CD14-positive monocyte (primary cell): Measurements from ENCODE around the gene SPIRE1. TPM values are rescaled to one million over a fixed set of nuclear protein-coding genes. Genes with fewer than 3 reads are reported as not detected.
"Not testable (repeated sequence)": the region's sequence is repeated elsewhere in the genome, so short reads cannot be mapped to it uniquely, and the experiment has no call there.

Experiments used
- DNase-seq, 3 donors: peaks; one replicate each; pipeline ENCODE4 v3.0.0-alpha.2; 2011 to 2022
- H2AFZ ChIP-seq: 2 replicates; pipeline ENCODE4 v1.6.0; 2012; ENCODE audit warnings: mild to moderate bottlenecking, low read depth, low read length, inconsistent platforms; ENCODE audit not compliant: insufficient read depth, poor library complexity, severe bottlenecking
- H3K27ac ChIP-seq, 2 donors: 1 replicate in 1 of 2; 2 replicates in 1 of 2; pipeline ENCODE4 v1.5.1; 2012 to 2013; ENCODE audit warnings: low read length in 2 of 2, control low read depth in 1 of 2, inconsistent platforms in 1 of 2, low read depth in 1 of 2, mild to moderate bottlenecking in 1 of 2
- H3K27me3 ChIP-seq, 2 donors: one replicate each; pipeline versions ENCODE4 v1.6.0 to v1.6.1; 2011 to 2013; ENCODE audit warnings: low read length in 2 of 2; ENCODE audit not compliant: control insufficient read depth in 2 of 2, insufficient read depth in 2 of 2
- H3K36me3 ChIP-seq, 2 donors: replicated peaks in 1 of 2; 1 replicate in 1 of 2; 2 replicates in 1 of 2; pipeline versions ENCODE4 v1.5.1 to v1.6.1; 2012 to 2013; ENCODE audit warnings: low read length in 2 of 2, control low read depth in 1 of 2, inconsistent platforms in 1 of 2, mild to moderate bottlenecking in 1 of 2; ENCODE audit not compliant: insufficient read depth in 2 of 2, control insufficient read depth in 1 of 2
- H3K4me1 ChIP-seq, 2 donors: 1 replicate in 1 of 2; 2 replicates in 1 of 2; pipeline versions ENCODE4 v1.5.1 to v1.6.1; 2012 to 2013; ENCODE audit warnings: low read length in 2 of 2, control low read depth in 1 of 2, inconsistent platforms in 1 of 2, mild to moderate bottlenecking in 1 of 2, moderate library complexity in 1 of 2; ENCODE audit not compliant: insufficient read depth in 2 of 2, control insufficient read depth in 1 of 2
- H3K4me2 ChIP-seq: replicated peaks from 2 replicates; pipeline ENCODE3; 2012; ENCODE audit warnings: low read length, moderate library complexity, mild to moderate bottlenecking; ENCODE audit not compliant: poor library complexity, severe bottlenecking; ENCODE audit errors: extremely low read depth
- H3K4me3 ChIP-seq, 3 experiments: fragments of 200-600 bp in 1 of 3; sonication (generic) in 1 of 3; replicated peaks in 1 of 3; 1 replicate in 2 of 3; 2 replicates in 1 of 3; pipeline ENCODE4 v1.5.1; 2011 to 2013; ENCODE audit warnings: low read length in 3 of 3, mild to moderate bottlenecking in 3 of 3, control low read depth in 2 of 3, low read depth in 2 of 3, inconsistent platforms in 1 of 3, moderate library complexity in 1 of 3
- H3K79me2 ChIP-seq: 2 replicates; pipeline ENCODE4 v1.6.0; 2012; ENCODE audit warnings: mild to moderate bottlenecking, control low read depth, inconsistent platforms, low read length, moderate library complexity; ENCODE audit not compliant: insufficient read depth
- H3K9ac ChIP-seq: 2 replicates; pipeline ENCODE4 v1.6.0; 2017; ENCODE audit warnings: low read length, mild to moderate bottlenecking; ENCODE audit not compliant: insufficient read depth, poor library complexity, severe bottlenecking
- H3K9me3 ChIP-seq, 2 donors: replicated peaks in 1 of 2; 1 replicate in 1 of 2; 2 replicates in 1 of 2; pipeline versions ENCODE4 v1.5.1 to v1.6.1; 2012 to 2013; ENCODE audit warnings: low read length in 2 of 2, control low read depth in 1 of 2; ENCODE audit not compliant: control insufficient read depth in 1 of 2, insufficient read depth in 1 of 2
- H4K20me1 ChIP-seq: 2 replicates; pipeline ENCODE4 v1.6.0; 2012; ENCODE audit warnings: mild to moderate bottlenecking, low read length, control low read depth, moderate library complexity; ENCODE audit not compliant: insufficient read depth
- H3K27ac Mint-ChIP-seq, 7 donors: one replicate each; pipeline ENCODE4 v1.8.0; 2020; ENCODE audit warnings: mild to moderate bottlenecking in 7 of 7, mixed read lengths in 7 of 7, moderate library complexity in 6 of 7, inconsistent platforms in 2 of 7
- H3K27me3 Mint-ChIP-seq, 3 donors: one replicate each; pipeline ENCODE4 v1.8.0; 2021 to 2022; ENCODE audit warnings: low read depth in 3 of 3, mild to moderate bottlenecking in 3 of 3, mixed read lengths in 3 of 3, moderate library complexity in 3 of 3, inconsistent platforms in 1 of 3
- H3K36me3 Mint-ChIP-seq, 2 donors: one replicate each; pipeline ENCODE4 v1.8.0; 2020; ENCODE audit warnings: mixed read lengths in 2 of 2, inconsistent platforms in 1 of 2, mild to moderate bottlenecking in 1 of 2
- H3K4me1 Mint-ChIP-seq: one replicate; pipeline ENCODE4 v1.8.0; 2020; ENCODE audit warnings: mild to moderate bottlenecking, mixed read lengths
- H3K4me3 Mint-ChIP-seq, 2 donors: one replicate each; pipeline ENCODE4 v1.8.0; 2020; ENCODE audit warnings: mild to moderate bottlenecking in 2 of 2, mixed read lengths in 2 of 2, moderate library complexity in 1 of 2
- H3K9me3 Mint-ChIP-seq, 7 donors: one replicate each; pipeline ENCODE4 v1.8.0; 2020 to 2022; ENCODE audit warnings: mixed read lengths in 7 of 7, mild to moderate bottlenecking in 6 of 7, moderate library complexity in 6 of 7, inconsistent platforms in 2 of 7
- CTCF ChIP-seq: fragments of 200-600 bp; IDR thresholded peaks from one replicate; pipeline ENCODE4 v1.8.0; 2022; ENCODE audit warnings: antibody characterized with exemption, mild to moderate bottlenecking
- WGBS: methylation state at CpG from one replicate; pipeline ENCODE4 v1.1.5; 2013; ENCODE audit warnings: missing lambda C conversion rate; ENCODE audit not compliant: insufficient coverage; 5-methylcytosine and 5-hydroxymethylcytosine counted together
- intact Hi-C, 2 donors: fragments of 100-400 bp; cut with micrococcal nuclease; formaldehyde crosslinking; loops; one replicate each; pipeline versions ENCODE4 v1.15.0 to v1.15.1; 2023
- polyA plus RNA-seq, 3 donors: library from polyadenylated mRNA; depleted of rRNA in 1 of 3; unstranded in 2 of 3; stranded (reverse) in 1 of 3; fragments of 300-500 nt in 2 of 3; fragments of >200 nt in 1 of 3; fragmentation: Illumina TruSeq in 2 of 3; gene quantifications; 1 replicate in 2 of 3; 2 replicates in 1 of 3; pipeline ENCODE4 v1.2.3, GENCODE V29; 2012 to 2021

SPIRE1 gene
- polyA plus RNA-seq, 3 donors, result 1.7 to 1.9 (median 1.8) TPM

DNA sequence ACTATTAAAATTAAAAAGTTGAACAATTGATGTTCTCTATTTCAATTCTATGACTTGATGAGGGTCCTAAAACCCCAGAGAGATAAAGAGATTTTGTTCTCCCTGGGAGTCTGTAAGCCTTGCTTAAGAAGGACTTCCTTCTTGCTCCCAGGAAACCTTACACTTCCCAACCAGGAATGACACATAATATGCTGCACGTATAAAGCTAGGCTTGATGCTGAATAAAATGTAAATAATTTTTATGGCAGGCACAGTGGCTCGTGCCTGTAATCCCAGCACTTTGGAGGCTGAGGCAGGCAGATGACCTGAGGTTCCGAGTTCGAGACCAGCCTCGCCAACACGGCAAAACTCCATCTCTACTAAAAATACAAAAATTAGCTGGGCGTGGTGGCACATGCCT, 27.8 kb downstream of the SPIRE1 start:
- Histone ChIP-seq H3K27me3 (no peaks in the 10 kb centered on the region), H3K9me3 (no peaks in the 10 kb centered on the region), H3K4me2 (no peak overlapping the region), H2AFZ (no peak overlapping the region), H3K4me3 (no peak overlapping the region), H3K9ac (no peak overlapping the region), H4K20me1 (no peaks in the 10 kb centered on the region), H3K79me2 (no peaks in the 10 kb centered on the region), H3K27ac (no peak overlapping the region), H3K36me3 (no peaks in the 10 kb centered on the region), H3K4me1 (no peaks in the 10 kb centered on the region)
- DNase-seq, result no peak
- no peaks in the 10 kb centered on the region for H3K4me1 Mint-ChIP-seq
- WGBS, result no CpG with 5 or more reads among the region's 7 CpGs
- H3K27me3 Mint-ChIP-seq, result peaks cover 0 to 2% (median 2%) of the 10 kb centered on the region in 3 donors
- H3K9me3 Mint-ChIP-seq, result peaks cover 0 to 2% (median 0%) of the 10 kb centered on the region in 7 donors
- TF ChIP-seq CTCF, result no peak
- intact Hi-C loops, result no loop called here
- H3K36me3 Mint-ChIP-seq, result peaks cover 0 to 2% of the 10 kb centered on the region in 2 donors
- H3K27ac Mint-ChIP-seq, result no peak overlapping the region
- H3K4me3 Mint-ChIP-seq, result no peak overlapping the region

DNA sequence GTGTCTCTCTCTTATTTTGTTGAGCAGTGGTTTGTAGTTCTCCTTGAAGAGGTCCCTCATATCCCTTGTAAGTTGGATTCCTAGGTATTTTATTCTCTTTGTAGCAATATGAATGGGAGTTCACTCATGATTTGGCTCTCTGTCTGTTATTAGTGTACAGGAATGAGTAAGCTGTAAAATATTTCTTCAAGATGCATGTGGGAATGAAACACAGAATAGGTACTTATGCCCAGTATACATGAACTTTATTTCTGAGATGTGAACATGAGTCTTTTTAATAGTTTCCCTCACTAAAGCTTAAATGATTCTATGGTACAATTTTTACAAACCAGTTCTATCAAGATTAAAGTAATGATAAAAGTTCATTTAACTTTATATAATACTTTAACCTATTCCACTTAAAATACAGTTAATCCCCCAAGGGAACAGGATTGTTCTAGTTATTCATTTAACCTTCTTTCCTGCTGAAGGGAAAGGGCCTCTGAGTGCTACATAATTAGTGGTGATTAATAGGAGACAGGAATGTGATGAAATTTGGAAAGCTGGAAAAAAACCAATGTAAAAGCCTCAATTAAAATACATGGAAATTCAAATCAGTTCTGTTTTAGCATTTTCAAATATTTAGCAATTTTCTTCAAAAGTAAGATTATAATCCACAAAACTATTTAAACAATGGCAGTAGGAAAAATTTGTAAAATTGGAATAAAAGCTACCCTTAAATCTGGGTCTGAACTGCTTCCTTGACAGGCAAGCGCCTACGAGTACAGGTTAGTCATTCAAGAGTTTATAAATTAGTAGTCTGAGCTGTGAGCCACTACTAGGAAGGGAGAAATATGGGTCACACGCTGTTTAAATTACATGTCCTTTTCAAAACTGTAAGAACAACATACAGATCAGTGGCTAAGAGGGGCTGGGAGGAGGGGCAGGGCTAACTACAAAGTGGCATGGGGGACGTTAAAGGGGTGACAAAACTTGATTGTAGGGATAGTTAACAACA, 28.9 kb downstream of the SPIRE1 start:
- no peak overlapping the region for H2AFZ ChIP-seq
- no peak overlapping the region for H3K4me3 Mint-ChIP-seq
- no peak overlapping the region for H3K9ac ChIP-seq
- no CpG with 5 or more reads among the region's 4 CpGs for WGBS
- no peak for TF ChIP-seq CTCF
- H3K36me3 Mint-ChIP-seq, result peaks cover 0 to 2% of the 10 kb centered on the region in 2 donors
- H3K27ac ChIP-seq, result no peak overlapping the region
- H3K4me1 Mint-ChIP-seq, result no peaks in the 10 kb centered on the region
- peaks cover 0 to 2% (median 2%) of the 10 kb centered on the region in 3 donors for H3K27me3 Mint-ChIP-seq
- H3K79me2 ChIP-seq, result no peaks in the 10 kb centered on the region
- H3K4me3 ChIP-seq, result no peak overlapping the region
- H3K27ac Mint-ChIP-seq, result peak overlapping the region in 1 of 7 donors; percentile 76
- no peaks in the 10 kb centered on the region for H3K4me1 ChIP-seq
- H3K36me3 ChIP-seq, result no peaks in the 10 kb centered on the region
- intact Hi-C loops, result no loop called here
- DNase-seq, result no peak
- no peaks in the 10 kb centered on the region for H4K20me1 ChIP-seq
- peaks cover 0 to 2% (median 0%) of the 10 kb centered on the region in 7 donors for H3K9me3 Mint-ChIP-seq
- no peak overlapping the region for H3K4me2 ChIP-seq
- H3K27me3 ChIP-seq, result no peaks in the 10 kb centered on the region
- no peaks in the 10 kb centered on the region for H3K9me3 ChIP-seq

DNA sequence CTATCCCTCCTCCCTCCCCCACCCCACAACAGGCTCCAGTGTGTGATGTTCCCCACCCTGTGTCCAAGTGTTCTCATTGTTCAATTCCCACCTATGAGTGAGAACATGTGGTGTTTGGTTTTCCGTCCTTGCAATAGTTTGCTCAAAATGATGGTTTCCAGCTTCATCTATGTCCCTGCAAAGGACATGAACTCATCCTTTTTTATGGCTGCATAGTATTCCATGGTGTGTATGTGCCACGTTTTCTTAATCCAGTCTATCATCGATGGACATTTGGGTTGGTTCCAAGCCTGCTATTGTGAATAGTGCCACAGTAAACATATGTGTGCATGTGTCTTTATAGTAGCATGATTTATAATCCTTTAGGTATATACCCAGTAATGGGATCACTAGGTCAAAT, 30.7 kb downstream of the SPIRE1 start:
- H3K9ac ChIP-seq, intact Hi-C loops, H3K4me2 ChIP-seq, H3K36me3 Mint-ChIP-seq, H3K4me3 ChIP-seq, H3K27ac Mint-ChIP-seq, DNase-seq, H3K36me3 ChIP-seq, H3K4me3 Mint-ChIP-seq, H3K9me3 Mint-ChIP-seq, H3K27ac ChIP-seq, H4K20me1 ChIP-seq, H3K9me3 ChIP-seq, H3K79me2 ChIP-seq, H2AFZ ChIP-seq, H3K27me3 ChIP-seq, H3K4me1 ChIP-seq, H3K4me1 Mint-ChIP-seq, H3K27me3 Mint-ChIP-seq: not testable (repeated sequence)
- WGBS, result no CpG with 5 or more reads among the region's 3 CpGs
